Retinal pigment epithelial cell (primary cell): Measurements from ENCODE around the gene LMF1.

ENCODE experiments used
- DNase-seq: peaks from one replicate; pipeline ENCODE4 v3.0.0-alpha.2; 2010; ENCODE audit warnings: low read depth
- H3K4me3 ChIP-seq: 2 replicates; pipeline ENCODE4 v1.5.1; 2011; ENCODE audit warnings: mild to moderate bottlenecking, low read length, control low read depth, moderate library complexity
- CTCF ChIP-seq: conservative IDR thresholded peaks from 2 replicates; pipeline ENCODE4 v1.5.1; 2011; ENCODE audit warnings: low read depth, low read length, control low read depth, inconsistent platforms

LMF1 gene

GRCh38 chr16:831571-832413, 139.0 kb downstream of the LMF1 start:
- DNase-seq, result no peak
- no peak overlapping the region for H3K4me3 ChIP-seq
- no peak for TF ChIP-seq CTCF

- no peak overlapping the region for H3K4me3 ChIP-seq
- DNase-seq, result no peak
- no peak for TF ChIP-seq CTCF
Measured at GRCh38 chr16:830871-831570, 139.8 kb downstream of the LMF1 start.

- no peak overlapping the region for H3K4me3 ChIP-seq
- no peak for TF ChIP-seq CTCF
- no peak for DNase-seq
Measured at GRCh38 chr16:830107-830870, 140.5 kb downstream of the LMF1 start.

GRCh38 chr16:828891-829290, 141.9 kb downstream of the LMF1 start:
- no peak overlapping the region for H3K4me3 ChIP-seq
- no peak for DNase-seq
- TF ChIP-seq CTCF, result no peak

GRCh38 chr16:827513-827912, 143.3 kb downstream of the LMF1 start:
- no peak overlapping the region for H3K4me3 ChIP-seq
- TF ChIP-seq CTCF, result no peak
- no peak for DNase-seq

- H3K4me3 ChIP-seq, result no peak overlapping the region
- DNase-seq, result peak; percentile 9
- TF ChIP-seq CTCF, result no peak
Measured at GRCh38 chr16:825341-826061, 145.3 kb downstream of the LMF1 start.
